K562 (cell line): Measurements from ENCODE around the gene ZNF628.

ENCODE experiments used
- BACH1 ChIP-seq: fragments of 200-800 bp; sonication (Bioruptor generic); IDR thresholded peaks from 2 replicates; pipeline ENCODE4 v1.6.1; 2016; ENCODE audit warnings: missing genetic modification characterization, missing compliant biosample characterization
- ESRRA ChIP-seq: fragments of 450-650 bp; IDR thresholded peaks from 2 replicates; pipeline ENCODE4 v1.6.1; 2014; ENCODE audit warnings: low read depth, mild to moderate bottlenecking, moderate library complexity, borderline replicate concordance
- NFXL1 ChIP-seq: fragments of 450-650 bp; formaldehyde crosslinking; IDR thresholded peaks from 2 replicates; pipeline ENCODE4 v1.4.0; 2021; ENCODE audit warnings: mild to moderate bottlenecking
- SRSF7 ChIP-seq: fragments of 200-400 bp; formaldehyde crosslinking; optimal IDR thresholded peaks from 2 replicates; pipeline ENCODE3; 2017; ENCODE audit warnings: mild to moderate bottlenecking, low read depth, low read length
- STAG1 ChIP-seq: sonication (generic); formaldehyde crosslinking; IDR thresholded peaks from 2 replicates; pipeline ENCODE4 v1.5.0; 2020; ENCODE audit warnings: missing genetic modification reagents, borderline replicate concordance
- ZNF512 ChIP-seq: IDR thresholded peaks from 2 replicates; pipeline ENCODE4 v1.6.1; 2016; ENCODE audit warnings: missing genetic modification characterization, missing compliant biosample characterization

- no peak for TF ChIP-seq BACH1
- no peak for TF ChIP-seq NFXL1 (CRISPR knock-in tag)
- TF ChIP-seq ZNF512 (tag): no peak
- no peak for TF ChIP-seq SRSF7
- no peak for TF ChIP-seq STAG1
- TF ChIP-seq ESRRA: no peak
These were observed 24.3 kb upstream of the ZNF628 start for GRCh38 chr19:55451965-55452748.
